NB4 (cell line): ENCODE results near the gene NDUFA9.

Experiments used
- DNase-seq: peaks from one replicate; pipeline ENCODE4 v3.0.0; 2010; ENCODE audit warnings: low read depth
- H3K4me3 ChIP-seq: one replicate; pipeline ENCODE4 v1.5.1; 2011; ENCODE audit warnings: mild to moderate bottlenecking, low read depth, low read length, moderate library complexity
- CTCF ChIP-seq: IDR thresholded peaks from one replicate; pipeline ENCODE4 v1.5.1; 2012; ENCODE audit warnings: low read depth, low read length
- MYC ChIP-seq: IDR thresholded peaks from 2 replicates; pipeline ENCODE4 v1.6.1; 2011; ENCODE audit warnings: low read depth, low read length
- POLR2A ChIP-seq: IDR thresholded peaks from 2 replicates; pipeline ENCODE4 v1.6.1; 2011; ENCODE audit warnings: mild to moderate bottlenecking; ENCODE audit not compliant: insufficient read length; ENCODE audit errors: extremely low read depth
- TF ChIP-seq, protein P1 (sequence below): IDR thresholded peaks from 2 replicates; pipeline ENCODE4 v1.6.1; 2011; ENCODE audit warnings: low read depth, low read length

Gene NDUFA9

DNA sequence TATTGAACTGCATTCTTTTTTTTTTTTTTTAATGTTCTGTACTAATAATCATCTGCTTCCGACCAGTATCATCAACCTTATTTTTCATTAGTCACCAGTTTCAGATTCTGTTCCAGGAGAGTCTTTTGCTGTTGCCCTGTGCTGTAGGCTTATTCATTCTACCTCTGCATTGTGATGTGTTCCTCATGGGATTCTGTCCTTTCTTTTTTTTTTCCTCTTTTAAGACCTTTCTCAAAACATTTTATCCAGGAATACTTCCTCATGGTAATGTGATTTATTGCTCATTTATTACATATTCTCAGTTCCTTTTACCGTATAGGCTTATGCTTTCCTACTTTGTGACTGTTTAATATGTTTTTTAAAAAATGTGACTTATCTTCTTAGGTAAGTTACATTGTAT lies 4.8 kb downstream of the NDUFA9 start:
- no peak overlapping the region for H3K4me3 ChIP-seq
- TF ChIP-seq, protein P1, sequence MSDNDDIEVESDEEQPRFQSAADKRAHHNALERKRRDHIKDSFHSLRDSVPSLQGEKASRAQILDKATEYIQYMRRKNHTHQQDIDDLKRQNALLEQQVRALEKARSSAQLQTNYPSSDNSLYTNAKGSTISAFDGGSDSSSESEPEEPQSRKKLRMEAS, result no peak
- no peak for TF ChIP-seq CTCF
- DNase-seq, result no peak

DNA sequence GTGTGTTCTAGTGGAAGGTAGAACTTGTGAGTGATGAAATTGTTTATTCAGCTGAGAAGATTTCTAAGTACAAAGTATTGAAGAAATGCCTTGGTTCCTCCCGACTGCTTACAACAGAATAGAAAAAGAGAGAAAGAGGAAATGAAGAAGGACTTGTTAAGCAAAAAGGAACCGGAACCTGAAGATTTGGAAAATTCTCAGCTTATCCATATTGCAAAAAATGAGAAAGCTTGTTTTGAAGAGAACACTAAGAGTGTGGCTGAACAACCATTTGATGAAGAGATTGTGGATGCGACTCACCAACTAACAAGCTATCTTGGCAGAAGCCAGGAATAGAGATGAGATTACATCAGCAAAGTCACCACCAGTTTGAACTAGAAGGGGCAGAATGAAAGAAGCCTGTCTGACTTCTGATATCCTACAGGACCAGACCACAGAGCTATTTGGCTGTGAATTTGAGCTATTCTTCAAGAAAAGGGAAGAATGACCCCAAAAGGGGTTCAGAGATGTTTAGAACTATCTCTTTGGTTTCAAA lies 15.1 kb downstream of the NDUFA9 start:
- DNase-seq, result no peak
- TF ChIP-seq, protein P1, result no peak
- TF ChIP-seq MYC (no peak), POLR2A (no peak), CTCF (no peak)
- H3K4me3 ChIP-seq, result no peak overlapping the region

GRCh38 chr12:4665236-4665635 lies 16.3 kb downstream of the NDUFA9 start:
- no peak for TF ChIP-seq CTCF
- TF ChIP-seq MYC, result no peak

DNA sequence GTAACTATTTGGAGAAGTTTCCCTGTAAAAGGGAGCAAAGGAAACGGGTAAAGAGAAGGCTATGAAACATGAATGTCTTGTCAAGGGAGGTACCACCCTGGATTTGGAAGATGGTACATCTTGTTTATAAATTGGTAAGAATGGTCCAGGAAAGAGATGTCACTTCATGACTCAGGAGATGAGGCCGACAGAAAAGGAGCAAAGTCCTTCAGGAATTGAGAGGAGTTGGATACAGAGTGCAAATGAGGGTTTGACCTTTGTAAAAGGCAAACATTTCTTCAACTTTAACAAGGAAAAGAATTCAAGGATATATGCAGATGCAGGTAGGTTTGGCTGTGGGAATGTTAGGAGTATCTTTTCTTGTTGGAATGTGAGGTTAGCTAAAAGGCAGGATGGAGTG lies 30.8 kb downstream of the NDUFA9 start:
- H3K4me3 ChIP-seq, result no peak overlapping the region
- no peak for DNase-seq
- TF ChIP-seq CTCF, result no peak
- TF ChIP-seq POLR2A, result no peak

More at GRCh38 chr12:4665236-4665635, 16.3 kb downstream of the NDUFA9 start:
- H3K4me3 ChIP-seq, result no peak overlapping the region
- DNase-seq, result no peak

DNA sequence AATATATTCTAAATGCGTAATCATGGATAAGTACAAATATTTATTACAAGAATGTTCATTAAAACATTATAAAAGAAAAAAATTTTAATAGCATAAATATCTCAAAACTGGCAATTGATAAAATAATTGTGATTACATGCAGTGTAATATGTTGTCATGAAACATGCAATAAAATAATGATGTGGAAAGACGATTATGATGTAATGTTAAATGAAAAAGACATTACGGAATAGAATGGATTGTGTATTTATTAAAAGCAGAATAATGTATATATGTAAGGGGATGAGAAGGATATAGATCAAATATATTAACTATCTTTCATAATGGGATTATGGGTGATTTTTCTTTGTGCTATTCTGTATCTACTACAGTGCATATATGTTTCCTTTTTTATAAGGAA lies 32.8 kb downstream of the NDUFA9 start:
- no peak for DNase-seq
- no peak overlapping the region for H3K4me3 ChIP-seq
- no peak for TF ChIP-seq CTCF
- TF ChIP-seq, protein P1, result no peak
- TF ChIP-seq POLR2A, result no peak
- no peak for TF ChIP-seq MYC

DNA sequence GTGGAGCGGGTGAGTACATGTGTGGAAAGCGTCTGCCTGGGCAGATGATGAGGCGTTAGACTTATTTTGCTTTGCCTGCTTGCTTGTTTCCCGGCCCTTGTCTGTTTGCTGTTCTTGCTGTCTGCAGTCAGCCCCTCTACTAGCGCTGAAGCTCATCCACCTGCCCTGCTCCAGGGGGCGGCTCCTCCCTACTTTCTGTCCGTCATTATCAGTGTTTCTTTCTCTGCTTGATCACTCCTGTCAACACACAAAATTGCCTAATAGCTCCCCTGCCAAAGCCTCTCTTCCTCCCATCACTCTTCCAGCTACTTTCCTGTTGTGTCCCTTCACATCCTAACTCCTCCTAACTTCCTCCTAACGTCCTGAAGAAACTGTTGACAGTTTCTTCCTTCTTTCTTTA lies 36.4 kb downstream of the NDUFA9 start:
- H3K4me3 ChIP-seq, result no peak overlapping the region
- no peak for TF ChIP-seq POLR2A
- TF ChIP-seq, protein P1, result no peak
- no peak for TF ChIP-seq MYC
- TF ChIP-seq CTCF, result no peak
- no peak for DNase-seq
